RCC 7860 (cell line): Measurements from ENCODE around the gene ACSL6.

Source experiments
- DNase-seq: peaks from one replicate; pipeline ENCODE4 v3.0.0-alpha.2; 2015; ENCODE audit warnings: low spot score
- FAIRE-seq: peaks from 2 replicates; lab custom pipeline; 2012; peaks lifted over from hg19 to GRCh38; lab: Jason Lieb, UNC

ACSL6 gene

GRCh38 chr5:132001647-132002561 is 9.6 kb downstream of the ACSL6 start:
- FAIRE-seq: no peak
- no peak for DNase-seq

- no peak for FAIRE-seq
- no peak for DNase-seq
Measured at GRCh38 chr5:132000677-132001453, 10.6 kb downstream of the ACSL6 start.

- no peak for FAIRE-seq
- no peak for DNase-seq
Measured at GRCh38 chr5:132000241-132000490, 11.3 kb downstream of the ACSL6 start.

- no peak for FAIRE-seq
- DNase-seq: no peak
Measured at GRCh38 chr5:131999441-132000240, 11.8 kb downstream of the ACSL6 start.

DNA sequence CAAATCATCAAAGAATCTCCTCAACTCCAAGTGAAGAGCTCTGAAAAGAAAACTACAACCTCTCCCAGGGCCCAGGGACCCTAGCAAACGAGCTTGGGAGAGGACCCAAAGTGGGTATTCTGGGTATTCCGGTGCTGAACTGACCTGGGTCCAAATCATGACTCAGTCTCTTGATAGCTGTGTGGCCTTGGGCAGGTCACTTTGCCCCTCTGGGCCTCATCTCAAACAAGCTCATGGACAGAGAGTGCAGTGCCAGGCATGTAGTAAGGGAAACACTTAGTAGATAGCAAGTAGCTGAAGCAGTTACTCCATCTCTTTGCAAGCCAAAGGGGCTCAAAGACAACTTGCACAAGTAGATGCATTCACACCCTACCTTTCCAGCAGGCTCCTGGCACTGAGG is 12.4 kb downstream of the ACSL6 start:
- no peak for DNase-seq
- FAIRE-seq: no peak

GRCh38 chr5:131998431-131999040 is 12.9 kb downstream of the ACSL6 start:
- DNase-seq (no peak), FAIRE-seq (no peak)

DNA sequence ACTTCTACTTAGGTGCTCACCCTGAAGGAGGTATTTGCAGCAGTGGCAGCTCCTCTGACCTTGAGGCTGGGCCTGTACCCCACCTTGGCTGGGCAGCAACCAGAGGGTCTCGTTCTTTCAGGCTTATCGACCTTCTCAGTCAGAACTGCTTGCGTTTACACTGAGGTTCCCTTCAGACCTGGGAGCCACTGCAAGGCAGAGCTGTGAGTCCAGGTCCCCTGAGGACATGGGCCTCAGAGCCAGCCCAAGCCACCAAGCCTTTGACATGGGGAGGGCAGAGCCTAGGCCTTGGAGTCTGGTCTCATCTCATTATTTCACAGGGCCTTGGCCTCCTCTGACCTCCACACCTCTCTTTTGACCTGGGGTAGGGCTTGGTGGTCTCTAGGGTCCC is 13.7 kb downstream of the ACSL6 start:
- DNase-seq (no peak), FAIRE-seq (no peak)

GRCh38 chr5:131997026-131997726 is 14.3 kb downstream of the ACSL6 start:
- DNase-seq (no peak), FAIRE-seq (no peak)

DNA sequence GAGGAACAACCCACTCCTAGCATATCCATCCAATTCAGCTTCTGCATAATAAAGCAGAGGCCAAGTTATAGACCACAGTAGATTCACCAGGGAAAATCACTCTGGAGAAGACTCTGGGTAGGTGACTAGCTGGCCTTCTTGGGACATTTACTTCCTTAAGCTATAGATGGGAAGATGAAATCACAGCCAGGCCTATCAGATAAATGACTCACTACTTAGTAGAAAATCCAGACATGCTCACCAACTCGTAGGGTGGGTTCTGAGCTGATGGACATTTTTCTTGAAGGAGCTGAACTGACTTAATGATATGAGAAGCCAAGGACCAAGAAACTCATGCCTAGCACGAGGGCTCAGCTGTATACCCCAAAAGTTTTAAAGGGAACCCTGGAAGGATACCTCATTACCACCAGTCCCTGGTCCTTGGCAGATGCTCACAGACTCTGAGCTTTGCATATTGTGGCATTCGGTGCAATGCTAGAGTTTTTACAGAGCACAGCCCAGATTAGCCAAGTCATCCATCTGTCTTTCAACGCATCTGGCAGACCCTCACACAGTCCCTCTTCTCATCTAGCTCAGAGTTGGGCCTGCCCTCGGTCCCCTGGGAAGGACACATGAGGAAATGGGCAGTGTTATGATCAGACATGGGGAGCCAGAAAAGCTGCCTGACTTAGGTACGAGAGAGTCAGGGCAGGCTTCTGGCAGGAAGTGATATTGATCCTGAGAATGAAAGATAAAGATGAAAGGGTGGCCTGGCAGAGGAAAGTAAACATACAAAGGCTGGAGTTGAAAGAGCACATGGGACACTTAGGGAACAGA is 15.0 kb downstream of the ACSL6 start:
- FAIRE-seq (no peak), DNase-seq (no peak)

GRCh38 chr5:131994533-131995226 is 16.8 kb downstream of the ACSL6 start:
- DNase-seq (no peak), FAIRE-seq (no peak)

DNA sequence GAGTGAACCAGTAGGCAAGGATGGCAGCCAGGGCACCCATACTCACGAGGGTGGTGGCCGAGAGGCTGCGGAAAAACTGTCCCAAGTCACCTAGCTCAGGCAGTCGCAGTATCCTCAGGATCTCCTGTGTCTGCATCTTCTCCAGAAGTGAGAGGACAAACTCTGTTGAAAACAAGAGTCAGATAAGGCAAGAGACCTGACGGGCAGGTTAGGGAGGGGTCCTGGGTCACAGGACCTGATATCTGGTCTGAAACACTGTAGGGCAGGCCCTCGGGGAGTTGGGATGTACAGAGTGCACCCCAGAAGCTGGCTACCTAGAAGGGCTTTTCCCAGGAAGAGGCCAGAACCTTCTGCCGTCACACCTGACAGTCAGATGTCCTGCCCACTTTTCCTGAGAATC is 17.4 kb downstream of the ACSL6 start:
- DNase-seq (no peak), FAIRE-seq (no peak)

DNA sequence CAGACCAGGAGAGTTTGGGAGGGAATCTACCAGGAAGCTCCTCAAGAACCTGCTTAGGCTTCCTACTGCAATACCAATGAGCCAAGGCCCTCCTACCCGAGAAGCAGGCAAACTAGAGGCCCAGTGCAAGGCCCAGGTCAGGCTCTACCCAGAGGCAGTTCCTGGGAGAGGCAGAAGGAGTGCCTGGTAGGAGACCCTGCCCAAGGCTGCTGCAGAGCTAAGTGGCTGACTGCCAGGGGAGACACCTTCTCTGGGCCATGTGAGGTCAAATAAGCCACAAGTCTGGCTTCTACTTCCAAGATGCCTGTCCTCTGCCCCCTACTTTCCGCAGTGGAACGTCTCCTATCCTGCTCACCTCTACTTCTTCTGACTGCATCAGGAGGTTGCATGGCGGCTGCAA is 17.8 kb downstream of the ACSL6 start:
- no peak for FAIRE-seq
- DNase-seq: no peak

GRCh38 chr5:131992370-131992769 is 19.1 kb downstream of the ACSL6 start:
- DNase-seq (no peak), FAIRE-seq (no peak)

- FAIRE-seq: no peak
- DNase-seq: no peak
Measured at GRCh38 chr5:131991593-131992324, 19.7 kb downstream of the ACSL6 start.

- FAIRE-seq (no peak), DNase-seq (no peak)
Measured at GRCh38 chr5:131990716-131991115, 20.7 kb downstream of the ACSL6 start.

DNA sequence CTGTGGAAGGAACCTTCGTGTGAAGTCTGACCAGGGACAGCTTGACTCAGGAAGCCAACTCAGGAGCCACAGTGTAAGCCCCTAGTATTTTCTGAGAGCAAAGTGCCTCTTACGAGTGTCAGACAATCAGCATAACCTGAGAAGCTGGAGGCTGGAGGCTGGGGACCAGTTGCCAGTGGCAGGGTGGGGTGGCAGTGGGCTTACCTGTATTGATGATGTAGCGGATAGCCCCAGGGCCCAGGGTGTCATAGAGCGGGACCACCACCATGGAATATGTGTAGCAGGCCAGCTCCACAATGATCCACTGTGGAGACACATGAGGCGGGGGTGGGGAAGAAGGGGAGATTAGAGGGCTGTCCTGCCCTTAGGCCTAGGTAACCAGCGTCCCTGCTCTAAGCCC is 22.9 kb downstream of the ACSL6 start:
- DNase-seq: no peak
- no peak for FAIRE-seq

GRCh38 chr5:131987251-131987650 is 24.2 kb downstream of the ACSL6 start:
- DNase-seq (no peak), FAIRE-seq (no peak)

- DNase-seq (no peak), FAIRE-seq (no peak)
Measured at GRCh38 chr5:131986161-131986912, 25.1 kb downstream of the ACSL6 start.
